ENCODE results near the gene DMD. TPM values are rescaled to one million over a fixed set of nuclear protein-coding genes. Genes with fewer than 3 reads are reported as not detected.

The DMD gene
- total and polyA plus RNA-seq, 5 experiments from 2014 or later, result 0.26 to 0.91 TPM; not detected in 3

DNA sequence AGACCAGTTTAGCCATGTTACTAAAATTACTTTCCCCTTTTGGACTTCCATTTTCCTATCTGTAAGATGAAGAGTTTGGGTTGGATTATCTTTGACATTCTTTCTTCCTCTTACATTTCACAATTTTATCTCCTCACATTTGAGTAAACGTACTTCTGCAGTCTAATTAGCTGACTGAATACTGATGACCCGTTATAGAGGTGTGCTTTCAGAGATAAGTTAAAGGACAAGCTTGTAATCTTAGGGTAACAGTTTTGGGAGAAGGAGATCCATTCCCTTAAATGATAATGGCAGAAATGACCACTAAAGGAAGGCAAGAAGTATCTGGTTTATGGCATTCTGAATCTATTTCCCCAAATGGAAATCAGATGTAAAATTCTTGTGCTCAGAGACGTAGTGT, 1916.9 kb downstream of the DMD start:
- H3K27me3 Mint-ChIP-seq, result peaks cover 0 to 1% (median 0%) of the 10 kb centered on the region in 5 donors
- no peak overlapping the region for H3K27ac Mint-ChIP-seq
- ATAC-seq (no peak), DNase-seq (no peak)
- H3K4me1 Mint-ChIP-seq, result no peaks in the 10 kb centered on the region
- H3K9me3 Mint-ChIP-seq, result peaks cover 0 to 6% (median 0%) of the 10 kb centered on the region in 9 donors
- no peak overlapping the region for H3K4me3 Mint-ChIP-seq
- H3K36me3 Mint-ChIP-seq, result no peaks in the 10 kb centered on the region
- POLR2A ChIA-PET, result no interaction called here

DNA sequence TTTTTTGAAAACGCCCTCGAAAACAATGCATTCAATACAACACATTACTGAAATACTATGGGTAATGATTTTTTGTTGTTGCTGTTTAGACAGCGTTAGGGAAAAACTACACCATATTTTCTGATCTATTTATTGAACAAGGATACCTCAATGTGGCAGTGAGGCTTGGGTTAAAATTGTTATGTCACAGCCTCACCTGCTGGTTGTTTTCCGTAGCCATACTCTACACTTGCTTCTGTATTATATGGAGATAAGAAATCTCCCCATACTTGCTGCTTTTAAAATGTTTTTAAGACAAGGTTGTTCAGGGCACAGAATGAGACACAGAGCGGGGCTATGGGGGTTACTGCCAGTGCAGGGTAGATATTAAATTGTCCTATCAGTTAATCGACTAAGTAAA, 1917.9 kb downstream of the DMD start:
- Mint-ChIP-seq H3K27me3 (peaks cover 0 to 1% (median 0%) of the 10 kb centered on the region in 5 donors), H3K4me3 (no peak overlapping the region), H3K27ac (no peak overlapping the region), H3K4me1 (no peaks in the 10 kb centered on the region), H3K9me3 (peaks cover 0 to 6% (median 0%) of the 10 kb centered on the region in 9 donors), H3K36me3 (no peaks in the 10 kb centered on the region)
- POLR2A ChIA-PET, result no interaction called here
- ATAC-seq (no peak), DNase-seq (no peak)

DNA sequence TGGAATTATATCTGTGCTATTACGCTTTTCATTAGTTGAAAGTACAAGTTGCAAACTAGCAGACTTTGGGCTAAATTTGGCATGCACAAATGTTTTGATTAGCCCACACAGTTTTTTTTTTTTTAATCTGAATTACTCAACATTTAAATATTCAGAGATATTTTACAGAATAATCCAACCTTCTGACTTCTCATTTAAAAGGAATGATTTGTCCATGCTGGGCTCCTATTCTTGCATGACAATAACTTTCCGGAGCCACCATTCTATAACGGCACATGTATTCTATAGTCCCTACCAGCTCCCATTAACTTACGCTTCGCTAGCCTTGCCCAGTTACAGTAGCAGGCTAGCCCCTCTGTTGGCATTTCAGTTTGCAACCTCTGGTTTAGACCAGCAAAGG, 1920.2 kb downstream of the DMD start:
- Mint-ChIP-seq H3K27ac (no peak overlapping the region), H3K36me3 (no peaks in the 10 kb centered on the region), H3K9me3 (peaks cover 0 to 6% (median 0%) of the 10 kb centered on the region in 9 donors), H3K4me1 (no peaks in the 10 kb centered on the region), H3K27me3 (no peaks in the 10 kb centered on the region), H3K4me3 (no peak overlapping the region)
- DNase-seq, result no peak
- ATAC-seq, result no peak
- POLR2A ChIA-PET, result no interaction called here

DNA sequence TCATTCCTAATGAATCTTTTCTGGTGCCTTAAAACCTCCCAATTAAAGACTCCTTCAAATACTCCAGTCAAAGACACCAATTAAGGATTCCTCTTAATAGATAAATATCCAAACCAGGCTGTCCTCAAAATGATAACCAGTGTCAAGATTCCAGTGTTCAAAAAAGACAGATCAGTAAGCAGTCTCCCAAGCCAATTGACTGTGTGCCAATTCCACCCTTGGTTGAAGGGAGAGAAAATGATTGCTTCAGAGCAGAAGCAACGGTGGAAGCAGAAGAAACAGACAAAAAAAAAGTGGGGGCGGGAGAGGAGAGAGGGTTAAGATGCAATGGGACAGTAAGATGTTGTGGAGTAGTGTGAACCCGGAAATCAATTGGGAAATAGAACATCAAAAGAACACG, 1923.5 kb downstream of the DMD start:
- H3K9me3 Mint-ChIP-seq, result peaks cover 0 to 6% (median 0%) of the 10 kb centered on the region in 9 donors
- no peaks in the 10 kb centered on the region for H3K4me1 Mint-ChIP-seq
- H3K36me3 Mint-ChIP-seq, result no peaks in the 10 kb centered on the region
- POLR2A ChIA-PET, result no interaction called here
- H3K27me3 Mint-ChIP-seq, result peaks cover 0 to 6% (median 0%) of the 10 kb centered on the region in 5 donors
- DNase-seq (no peak), ATAC-seq (no peak)
- no peak overlapping the region for H3K4me3 Mint-ChIP-seq
- H3K27ac Mint-ChIP-seq, result no peak overlapping the region

DNA sequence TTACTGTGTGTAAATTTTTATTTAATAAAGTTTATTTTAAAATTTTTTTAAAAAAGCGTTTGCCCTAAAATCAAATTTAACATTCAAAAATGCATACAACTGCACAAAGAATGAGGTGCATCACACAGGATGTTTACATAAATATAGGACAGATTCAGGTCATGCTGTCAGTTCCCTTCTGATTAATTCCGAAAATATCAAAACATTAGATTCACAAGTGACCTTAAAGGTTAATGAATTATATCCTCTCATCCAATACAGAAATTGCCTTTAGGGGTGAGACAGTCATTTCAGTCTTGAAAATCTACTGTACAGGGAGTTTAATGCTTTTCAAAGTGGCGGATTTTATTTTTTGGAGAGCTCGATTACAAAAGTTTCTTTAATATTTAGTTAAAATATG, 1930.8 kb downstream of the DMD start:
- ATAC-seq, result no peak
- H3K4me3 Mint-ChIP-seq, result no peak overlapping the region
- POLR2A ChIA-PET, result no interaction called here
- H3K27me3 Mint-ChIP-seq, result peaks cover 0 to 6% (median 0%) of the 10 kb centered on the region in 5 donors
- DNase-seq, result no peak
- no peaks in the 10 kb centered on the region for H3K9me3 Mint-ChIP-seq
- no peaks in the 10 kb centered on the region for H3K4me1 Mint-ChIP-seq
- no peaks in the 10 kb centered on the region for H3K36me3 Mint-ChIP-seq
- no peak overlapping the region for H3K27ac Mint-ChIP-seq

DNA sequence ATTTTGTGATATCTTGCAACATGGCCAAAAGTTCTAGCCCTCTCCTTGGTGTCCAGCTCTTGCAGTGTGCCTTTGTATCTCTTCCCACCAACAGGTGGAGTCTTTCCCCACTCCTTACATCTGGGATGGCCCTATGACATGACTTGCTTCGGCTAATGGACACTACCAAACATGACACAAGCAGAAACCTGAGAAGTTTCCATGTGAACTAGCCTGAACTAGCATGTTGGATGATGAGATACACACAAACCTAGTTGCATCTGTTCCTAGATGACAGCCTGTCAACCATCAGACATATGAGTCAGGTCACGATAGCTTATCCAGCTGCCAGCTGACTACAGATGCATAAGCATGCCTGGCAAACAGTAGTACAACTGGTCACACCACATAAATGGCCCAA, 1932.0 kb downstream of the DMD start:
- no peak for DNase-seq
- Mint-ChIP-seq H3K4me1 (no peaks in the 10 kb centered on the region), H3K27ac (no peak overlapping the region), H3K4me3 (no peak overlapping the region), H3K36me3 (no peaks in the 10 kb centered on the region), H3K27me3 (peaks cover 0 to under 1% (median 0%) of the 10 kb centered on the region in 5 donors), H3K9me3 (no peaks in the 10 kb centered on the region)
- POLR2A ChIA-PET, result no interaction called here
- ATAC-seq, result no peak

DNA sequence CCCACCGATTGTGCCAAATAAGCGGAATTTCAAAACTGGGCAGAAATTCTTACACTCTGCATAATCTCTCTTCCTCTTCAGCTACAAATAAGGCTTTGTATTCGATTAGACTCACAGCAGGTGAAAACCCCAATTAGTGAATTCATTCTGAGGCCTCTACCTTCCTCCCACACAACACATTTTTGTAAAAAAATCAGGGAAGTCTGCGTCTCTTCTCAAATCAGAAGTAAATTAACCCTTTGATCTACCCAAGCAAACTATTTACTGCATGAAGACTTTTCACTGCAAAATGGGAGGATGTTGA, 1938.9 kb downstream of the DMD start:
- H3K36me3 Mint-ChIP-seq, result no peaks in the 10 kb centered on the region

DNA sequence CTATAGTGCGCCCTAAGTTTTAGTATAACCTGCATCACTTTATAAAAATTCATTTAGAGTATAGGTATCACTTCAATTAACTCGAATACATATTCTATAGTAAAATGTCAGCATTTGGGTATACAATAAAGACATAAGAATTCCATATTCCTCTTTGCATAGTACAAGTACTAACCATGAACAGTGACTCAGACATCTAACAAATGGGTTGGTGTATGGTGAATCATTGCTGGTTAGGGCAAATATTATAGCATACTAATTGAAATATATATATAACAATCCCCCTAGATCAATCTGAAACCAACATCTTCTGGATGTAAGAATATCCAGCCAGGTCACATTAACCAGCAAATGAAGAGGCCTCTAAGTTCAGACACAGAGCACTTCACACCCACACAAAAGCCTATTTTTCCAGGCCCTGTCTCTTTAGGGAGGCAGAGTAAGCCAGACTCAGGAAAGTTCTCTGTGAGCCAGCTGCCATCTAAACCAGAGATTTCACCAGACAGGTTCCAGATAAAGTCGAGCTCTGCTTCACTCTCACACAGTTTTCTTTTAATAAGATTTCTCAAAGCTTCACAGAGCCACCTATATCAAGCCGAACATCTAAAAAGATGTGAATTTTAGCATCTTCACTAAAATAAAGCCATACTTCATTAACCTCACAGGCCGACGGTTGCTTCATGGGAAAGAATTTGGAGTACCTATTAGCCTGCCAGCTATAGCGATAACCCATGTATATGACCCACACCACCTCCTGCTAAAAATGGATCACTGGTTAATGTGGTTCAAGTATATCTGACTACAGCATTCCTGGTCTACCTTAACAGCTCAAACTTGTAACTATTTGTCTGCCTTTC, 1939.5 kb downstream of the DMD start:
- DNase-seq, result no peak
- H3K27ac Mint-ChIP-seq, result no peak overlapping the region
- ATAC-seq, result no peak
- POLR2A ChIA-PET, result no interaction called here
- H3K9me3 Mint-ChIP-seq, result peaks cover 0 to 1% (median 0%) of the 10 kb centered on the region in 9 donors
- no peaks in the 10 kb centered on the region for H3K36me3 Mint-ChIP-seq
- no peak overlapping the region for H3K4me3 Mint-ChIP-seq
- H3K4me1 Mint-ChIP-seq, result no peaks in the 10 kb centered on the region
- peaks cover 1 to 19% (median 8%) of the 10 kb centered on the region in 5 donors for H3K27me3 Mint-ChIP-seq

More for the DNA sequence above, 1938.9 kb downstream of the DMD start:
- H3K27me3 Mint-ChIP-seq, result peaks cover 0 to 19% (median 8%) of the 10 kb centered on the region in 5 donors
- H3K4me3 Mint-ChIP-seq, result no peak overlapping the region
- POLR2A ChIA-PET, result no interaction called here
- DNase-seq (no peak), ATAC-seq (no peak)
- peaks cover 0 to 1% (median 0%) of the 10 kb centered on the region in 9 donors for H3K9me3 Mint-ChIP-seq
- H3K4me1 Mint-ChIP-seq, result no peaks in the 10 kb centered on the region
- H3K27ac Mint-ChIP-seq, result no peak overlapping the region

DNA sequence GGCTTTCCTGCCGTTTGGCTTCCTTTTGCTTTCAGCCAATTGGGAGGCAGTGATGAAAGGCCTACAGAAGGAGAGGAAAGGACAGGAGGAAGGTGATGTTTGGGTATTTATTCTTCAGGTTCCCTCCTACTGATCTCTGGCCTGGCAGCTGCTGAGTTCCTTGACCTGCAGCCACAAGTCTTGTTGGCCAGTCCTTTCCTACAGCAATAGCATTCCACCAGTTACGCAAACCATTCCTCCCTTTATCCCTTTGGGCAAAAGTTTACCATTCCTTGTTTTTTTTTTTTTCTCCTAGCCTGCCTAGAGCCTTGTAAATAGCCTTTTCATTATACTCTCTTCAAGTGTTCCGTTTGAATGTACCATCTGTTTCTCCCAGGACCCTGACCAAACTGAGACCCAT, 1941.4 kb downstream of the DMD start:
- POLR2A ChIA-PET, result no interaction called here
- H3K9me3 Mint-ChIP-seq, result peaks cover 0 to 1% (median 0%) of the 10 kb centered on the region in 9 donors
- no peaks in the 10 kb centered on the region for H3K36me3 Mint-ChIP-seq
- ATAC-seq (no peak), DNase-seq (no peak)
- no peak overlapping the region for H3K27ac Mint-ChIP-seq
- no peak overlapping the region for H3K4me3 Mint-ChIP-seq
- peaks cover 1 to 25% (median 13%) of the 10 kb centered on the region in 5 donors for H3K27me3 Mint-ChIP-seq
- peaks cover 0 to 3% (median 2%) of the 10 kb centered on the region in 4 donors for H3K4me1 Mint-ChIP-seq

DNA sequence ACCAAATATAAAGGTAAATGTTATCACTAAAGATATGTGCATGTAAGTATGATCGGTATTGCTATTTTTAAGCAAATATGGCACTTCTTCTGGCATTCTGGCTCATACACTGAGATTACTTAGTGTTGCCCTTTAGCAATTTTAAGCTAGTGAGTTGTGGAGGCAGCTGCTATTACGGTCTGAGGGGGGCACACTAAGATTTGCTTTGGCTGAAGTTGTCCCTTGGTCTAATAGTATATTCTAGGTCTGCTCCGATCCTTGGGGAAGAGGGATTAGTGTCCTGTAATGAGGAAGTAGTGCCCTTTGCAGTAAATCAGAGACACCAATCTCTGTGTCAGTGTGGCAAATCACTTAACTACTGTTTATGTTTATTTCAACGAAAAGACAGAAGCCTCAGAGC, 1943.0 kb downstream of the DMD start:
- POLR2A ChIA-PET, result no interaction called here

DNA sequence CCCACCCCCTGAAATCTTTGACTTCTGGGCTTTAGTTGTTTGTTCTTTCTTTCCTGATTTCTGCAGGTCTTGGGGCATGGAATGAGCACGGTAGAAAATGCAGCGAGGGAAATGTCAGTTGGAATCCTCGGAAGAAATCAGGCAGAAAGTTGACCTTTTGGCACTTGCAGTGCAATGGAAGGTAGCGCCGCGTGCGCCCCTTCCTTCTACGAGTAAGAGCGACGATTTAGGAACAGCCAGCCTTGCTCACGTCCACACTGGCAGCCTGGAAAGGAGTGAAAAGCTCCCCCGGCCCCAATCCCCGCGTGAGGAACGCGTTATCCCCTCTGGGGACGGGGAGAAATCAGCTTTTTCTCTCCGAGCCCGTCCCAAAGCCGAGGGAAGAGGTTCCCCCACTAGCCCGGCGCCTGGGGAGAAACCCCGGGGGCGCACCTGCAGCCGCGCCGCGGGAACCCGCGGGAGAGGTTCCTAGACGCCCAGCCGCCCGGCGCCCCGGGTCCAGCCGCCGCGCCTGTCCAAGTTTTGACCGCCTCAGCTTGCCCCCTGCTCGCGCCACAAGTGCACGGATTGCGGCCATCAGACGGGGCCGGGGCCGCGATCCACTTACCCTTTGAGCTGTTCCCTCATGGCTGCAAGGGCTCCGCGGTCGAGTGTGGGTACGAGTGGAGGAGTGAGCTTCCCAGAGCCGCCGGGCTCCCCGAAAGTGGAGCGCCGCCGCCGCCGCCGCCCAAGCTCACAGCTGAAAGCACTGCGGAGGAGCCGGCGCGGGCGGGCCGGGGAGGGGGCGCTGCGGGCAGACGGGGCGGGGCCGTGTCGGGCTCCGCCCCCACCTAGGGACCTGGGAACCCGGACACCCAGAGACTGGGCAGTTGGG, 1944.9 kb downstream of the DMD start:
- H3K36me3 Mint-ChIP-seq, result no peaks in the 10 kb centered on the region
- DNase-seq (peak in 1 of 10 donors; percentile 1), ATAC-seq (no peak)
- peak overlapping the region in 9 of 10 donors; percentile 22 to 72 (median 50) for H3K4me3 Mint-ChIP-seq
- peaks cover 0 to 4% (median 0%) of the 10 kb centered on the region in 9 donors for H3K9me3 Mint-ChIP-seq
- H3K4me1 Mint-ChIP-seq, result peaks cover 0 to 3% (median 2%) of the 10 kb centered on the region in 4 donors
- peaks cover 3 to 43% (median 18%) of the 10 kb centered on the region in 5 donors for H3K27me3 Mint-ChIP-seq
- POLR2A ChIA-PET, result no interaction called here
- H3K27ac Mint-ChIP-seq, result no peak overlapping the region

More for the DNA sequence above, 1943.0 kb downstream of the DMD start:
- Mint-ChIP-seq H3K9me3 (peaks cover 0 to 2% (median 0%) of the 10 kb centered on the region in 9 donors), H3K4me1 (peaks cover 0 to 3% (median 2%) of the 10 kb centered on the region in 4 donors), H3K27me3 (peaks cover 3 to 35% (median 18%) of the 10 kb centered on the region in 5 donors), H3K27ac (no peak overlapping the region), H3K36me3 (no peaks in the 10 kb centered on the region), H3K4me3 (no peak overlapping the region)
- no peak for ATAC-seq
- no peak for DNase-seq

DNA sequence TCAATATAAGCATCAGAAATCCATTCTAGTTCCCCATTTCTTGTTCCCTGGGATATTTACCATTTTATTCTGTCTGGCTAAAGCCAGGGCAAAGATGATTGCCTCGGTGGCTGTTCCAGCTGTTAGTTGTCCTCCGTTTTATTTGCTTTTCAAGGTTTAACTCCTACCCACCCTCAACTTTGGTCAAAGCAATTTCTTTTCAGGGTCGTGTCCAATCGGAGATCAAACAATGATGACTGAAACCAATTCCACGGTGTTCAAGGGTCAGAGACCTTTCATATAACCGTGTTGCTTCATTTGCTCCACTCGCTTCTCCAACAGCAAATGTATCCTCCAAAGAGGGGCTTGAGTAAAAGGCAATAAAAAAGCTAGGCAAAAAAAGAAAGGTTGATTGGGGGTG, 1946.0 kb downstream of the DMD start:
- peak overlapping the region in 1 of 10 donors; percentile 25 for H3K4me3 Mint-ChIP-seq
- POLR2A ChIA-PET, result no interaction called here
- H3K9me3 Mint-ChIP-seq, result peaks cover 0 to 2% (median 0%) of the 10 kb centered on the region in 9 donors
- peaks cover 3 to 34% (median 14%) of the 10 kb centered on the region in 5 donors for H3K27me3 Mint-ChIP-seq
- H3K4me1 Mint-ChIP-seq, result peaks cover 0 to 3% (median 2%) of the 10 kb centered on the region in 4 donors
- ATAC-seq (no peak), DNase-seq (no peak)
- H3K27ac Mint-ChIP-seq, result no peak overlapping the region
- no peaks in the 10 kb centered on the region for H3K36me3 Mint-ChIP-seq

DNA sequence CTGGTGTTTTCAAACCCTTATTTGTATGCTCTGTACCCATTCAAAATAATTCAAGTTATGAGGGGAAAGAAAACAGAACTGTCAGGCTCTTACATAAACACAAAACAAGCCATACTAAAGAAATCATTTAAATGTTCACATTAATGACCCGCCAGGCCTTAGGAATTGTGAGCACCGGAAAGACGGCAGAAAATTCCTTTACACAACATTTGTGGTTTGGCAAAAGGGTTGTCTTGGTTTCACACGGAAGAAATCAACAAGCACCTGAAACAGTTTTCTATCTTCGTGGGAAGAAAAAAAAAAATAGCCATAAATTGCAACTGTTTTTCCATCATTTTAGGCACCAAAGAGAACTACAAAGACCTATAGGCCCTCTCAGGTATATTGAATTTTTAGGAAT, 1951.0 kb downstream of the DMD start:
- no peak overlapping the region for H3K4me3 Mint-ChIP-seq
- H3K36me3 Mint-ChIP-seq, result no peaks in the 10 kb centered on the region
- peaks cover 1 to 23% (median 7%) of the 10 kb centered on the region in 5 donors for H3K27me3 Mint-ChIP-seq
- H3K27ac Mint-ChIP-seq, result no peak overlapping the region
- H3K9me3 Mint-ChIP-seq, result peaks cover 0 to 2% (median 0%) of the 10 kb centered on the region in 9 donors
- no peak for ATAC-seq
- POLR2A ChIA-PET, result no interaction called here
- H3K4me1 Mint-ChIP-seq, result no peaks in the 10 kb centered on the region
- no peak for DNase-seq

All from naive thymus-derived CD8-positive, alpha-beta T cell (primary cell).